ENCODE data around the gene C13orf46.
"Not testable (repeated sequence)": the region's sequence is repeated elsewhere in the genome, so short reads cannot be mapped to it uniquely, and the experiment has no call there.

Gene C13orf46

DNA sequence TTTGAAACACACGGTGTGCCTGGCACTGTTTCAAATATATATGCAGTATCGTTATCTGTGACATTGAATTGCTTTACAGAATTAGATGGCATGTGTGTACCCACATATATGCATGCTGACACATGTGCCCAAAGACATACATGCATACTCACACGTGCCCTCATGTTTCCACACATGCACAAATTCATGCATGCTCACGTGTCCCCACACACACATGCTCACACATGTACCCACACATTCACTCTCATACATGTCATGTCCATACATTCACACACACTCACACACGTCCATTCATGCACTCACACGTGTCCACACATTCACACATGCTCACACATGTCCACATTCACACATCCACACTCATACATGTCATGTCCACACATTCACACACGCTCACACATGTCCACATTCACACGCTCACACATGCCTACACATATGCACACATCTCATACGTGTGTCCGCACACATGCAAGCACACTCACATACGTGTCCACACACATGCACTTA is 17.9 kb upstream of the C13orf46 start:
- DNase-seq: no peak

DNA sequence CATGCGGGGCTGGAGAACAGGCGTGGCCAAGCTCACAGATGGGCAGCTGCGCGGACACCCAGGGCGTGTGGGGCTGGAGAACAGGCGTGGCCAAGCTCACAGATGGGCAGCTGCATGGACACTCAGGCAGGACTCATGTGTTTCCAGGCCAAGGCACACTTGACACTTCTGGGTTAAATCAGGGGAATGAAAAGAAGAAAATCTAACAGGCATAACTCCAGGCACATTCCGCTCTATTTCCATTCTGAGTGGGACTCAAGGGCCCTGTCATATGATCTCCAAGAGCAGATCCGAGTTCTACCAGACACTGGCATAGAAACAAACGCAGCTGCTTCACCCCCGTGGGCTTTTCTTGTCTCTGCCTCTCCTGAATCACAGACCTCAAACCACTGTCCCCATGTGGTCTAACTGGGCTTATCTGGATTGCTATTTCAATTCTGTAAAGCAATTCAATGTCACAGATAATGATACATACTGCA is 17.4 kb upstream of the C13orf46 start:
- no peak for DNase-seq

DNA sequence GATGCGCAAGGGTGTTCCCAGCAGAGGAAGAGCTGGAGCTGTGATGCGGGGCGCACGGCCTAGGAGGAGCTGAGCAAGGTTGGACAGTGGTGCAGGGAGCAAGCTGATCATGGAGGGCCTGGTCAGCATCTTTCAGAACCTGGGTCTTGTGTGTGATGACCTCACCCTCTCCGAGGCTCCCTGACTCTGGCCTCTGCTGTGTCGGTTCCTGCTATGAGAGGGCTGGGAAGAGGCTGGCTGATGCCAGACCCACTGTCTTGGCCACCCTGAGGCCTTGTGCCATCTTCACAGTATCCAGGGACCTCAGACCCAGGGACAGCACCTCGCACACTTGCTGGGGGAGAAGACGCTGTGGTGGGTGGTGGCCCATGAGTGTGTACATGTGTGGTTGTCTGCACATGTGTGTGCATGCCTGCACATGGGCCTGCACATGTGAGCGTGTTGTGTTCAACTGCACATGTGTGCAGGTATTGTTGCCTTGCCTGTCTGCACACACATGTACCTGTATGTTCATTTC is 16.5 kb upstream of the C13orf46 start:
- no peak for DNase-seq

DNA sequence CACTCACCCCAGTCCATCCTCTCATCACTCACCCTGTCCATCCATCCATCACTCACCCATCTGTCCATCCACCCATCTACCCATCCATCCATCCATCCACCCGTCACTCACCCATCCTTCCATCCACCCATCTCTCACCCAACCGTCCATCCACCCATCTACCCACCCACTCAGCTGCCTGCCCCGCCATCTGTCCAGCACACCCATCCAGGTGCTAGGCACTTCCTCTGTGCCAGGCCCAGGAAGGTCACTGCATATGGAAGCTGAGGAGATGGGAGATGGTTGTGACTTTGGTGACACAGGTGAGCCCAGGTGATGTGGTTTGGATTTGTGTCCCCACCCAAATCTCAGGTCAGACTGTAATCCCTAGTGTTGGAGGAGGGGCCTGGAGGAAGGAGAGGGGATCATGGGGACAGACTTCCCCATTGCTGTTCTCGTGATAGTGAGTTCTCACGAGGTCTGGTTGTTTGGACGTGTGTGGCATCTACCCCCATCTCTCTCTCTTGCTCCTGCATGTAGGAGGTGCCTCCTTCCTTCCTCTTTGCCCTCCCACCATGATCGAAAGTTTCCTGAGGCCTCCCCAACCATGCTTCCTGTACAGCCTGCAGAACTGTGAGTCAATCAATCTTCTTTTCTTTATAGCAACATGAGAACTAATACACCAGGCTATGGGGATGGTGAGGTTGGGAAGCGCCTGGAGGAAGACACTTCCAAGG is 15.9 kb upstream of the C13orf46 start:
- DNase-seq: no peak

GRCh38 chr13:113988859-113989258 is 15.0 kb upstream of the C13orf46 start:
- DNase-seq: not testable (repeated sequence)

DNA sequence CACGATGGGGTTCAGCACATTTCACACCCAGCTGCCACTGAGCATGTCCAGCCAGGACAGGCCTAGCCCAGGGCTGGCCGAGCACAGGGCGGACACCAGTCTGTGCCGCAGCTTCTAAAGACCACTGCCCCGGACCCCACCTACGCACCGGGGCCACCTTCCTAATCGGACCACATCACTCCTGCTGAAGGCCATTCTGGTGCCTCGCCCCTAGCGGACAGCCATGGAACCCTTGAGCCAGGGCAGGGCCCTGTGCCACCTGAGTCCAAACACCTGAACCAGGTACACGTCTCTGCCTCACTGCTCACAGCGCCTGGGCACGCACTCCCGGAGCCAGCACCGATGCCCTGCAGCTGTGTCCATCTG is 8.4 kb upstream of the C13orf46 start:
- no peak for DNase-seq

- no peak for DNase-seq
Observed at GRCh38 chr13:113981611-113982295, 7.9 kb upstream of the C13orf46 start.

DNA sequence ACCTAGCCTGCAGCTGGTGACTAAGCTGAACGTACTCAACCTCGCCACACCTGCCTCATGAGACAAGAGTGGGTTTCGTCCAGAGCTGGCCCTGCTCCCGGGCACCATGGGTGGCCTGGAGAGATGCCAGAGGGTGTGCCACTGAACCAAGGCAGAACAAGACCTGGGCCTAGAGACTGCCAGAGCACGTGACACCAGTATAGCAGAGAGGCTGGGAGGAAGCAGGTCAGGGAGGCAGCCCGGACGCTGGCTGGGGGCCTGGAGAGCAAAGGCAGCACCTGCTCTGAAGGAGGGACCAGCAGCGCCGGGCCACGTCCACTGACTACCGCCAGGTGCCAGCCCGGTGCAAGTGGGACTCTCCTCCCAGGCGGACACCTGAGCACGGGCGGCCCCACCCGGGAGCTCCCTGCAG is 7.3 kb upstream of the C13orf46 start:
- no peak for DNase-seq

DNA sequence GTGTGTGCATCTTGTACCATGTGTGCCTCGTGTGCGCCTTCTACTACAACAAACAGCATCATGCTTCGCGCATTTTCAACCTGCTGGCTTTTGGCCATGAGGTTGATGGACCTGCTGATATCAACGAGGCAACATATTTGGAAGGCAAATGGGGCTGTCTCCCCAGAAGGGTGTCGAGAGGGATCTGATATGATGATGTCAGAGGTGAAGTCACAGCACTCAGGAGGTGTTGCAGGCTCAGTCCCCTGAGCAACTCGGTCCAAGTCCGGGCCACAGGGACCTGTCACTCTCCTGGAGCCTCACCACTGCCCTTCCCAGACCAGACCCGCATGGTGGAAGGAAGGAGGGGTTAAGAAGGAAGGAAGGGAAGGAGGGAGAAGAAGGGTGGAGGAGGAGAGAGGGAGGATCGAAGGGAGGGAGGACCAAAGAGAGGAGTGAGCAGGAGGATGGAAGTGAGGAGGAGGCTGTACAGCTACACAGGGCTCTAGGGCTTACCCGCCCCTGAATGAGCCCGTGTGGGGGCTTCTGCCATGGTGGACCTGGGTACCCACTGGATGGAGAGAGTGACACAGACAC is 6.7 kb upstream of the C13orf46 start:
- DNase-seq: no peak

DNA sequence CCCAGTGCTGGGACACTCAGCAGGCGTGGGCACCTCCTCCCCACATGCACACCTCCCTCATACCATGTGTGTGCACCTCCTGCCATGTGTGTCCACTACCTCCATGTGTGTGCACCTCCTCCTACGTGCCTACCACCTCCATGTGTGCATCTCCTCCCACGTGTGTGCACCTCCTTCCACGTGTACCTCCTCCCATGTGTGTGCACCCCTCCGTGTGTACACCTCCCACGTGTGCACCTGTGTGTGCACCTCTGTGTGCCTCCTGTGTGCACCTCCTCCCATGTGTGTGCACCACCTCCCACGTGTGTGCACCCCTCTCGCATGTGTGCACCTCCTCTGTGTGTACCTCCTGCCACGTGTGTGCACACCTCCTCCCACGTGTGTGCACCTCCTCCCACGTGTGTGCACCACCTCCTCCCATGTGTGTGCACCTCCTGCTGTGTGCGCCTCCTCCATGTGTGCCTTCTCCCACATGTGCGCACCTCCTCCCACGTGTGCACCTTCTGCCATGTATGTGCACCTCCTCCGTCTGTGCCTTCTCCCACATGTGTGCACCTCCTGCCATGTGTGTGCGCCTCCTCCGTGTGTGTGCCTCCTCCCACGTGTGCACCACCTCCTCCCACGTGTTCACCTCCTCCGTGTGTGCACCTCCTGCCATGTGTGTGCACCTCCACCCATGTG is 6.1 kb upstream of the C13orf46 start:
- no peak for DNase-seq

GRCh38 chr13:113978741-113979481 is 5.0 kb upstream of the C13orf46 start:
- DNase-seq: no peak

GRCh38 chr13:113977976-113978375 is 4.1 kb upstream of the C13orf46 start:
- DNase-seq: no peak

GRCh38 chr13:113976711-113977684 is 3.1 kb upstream of the C13orf46 start:
- DNase-seq: no peak

- DNase-seq: no peak
Observed at GRCh38 chr13:113975416-113975815, 1.5 kb upstream of the C13orf46 start.

GRCh38 chr13:113974304-113975281 is 717 bp upstream of the C13orf46 start:
- DNase-seq: no peak

DNA sequence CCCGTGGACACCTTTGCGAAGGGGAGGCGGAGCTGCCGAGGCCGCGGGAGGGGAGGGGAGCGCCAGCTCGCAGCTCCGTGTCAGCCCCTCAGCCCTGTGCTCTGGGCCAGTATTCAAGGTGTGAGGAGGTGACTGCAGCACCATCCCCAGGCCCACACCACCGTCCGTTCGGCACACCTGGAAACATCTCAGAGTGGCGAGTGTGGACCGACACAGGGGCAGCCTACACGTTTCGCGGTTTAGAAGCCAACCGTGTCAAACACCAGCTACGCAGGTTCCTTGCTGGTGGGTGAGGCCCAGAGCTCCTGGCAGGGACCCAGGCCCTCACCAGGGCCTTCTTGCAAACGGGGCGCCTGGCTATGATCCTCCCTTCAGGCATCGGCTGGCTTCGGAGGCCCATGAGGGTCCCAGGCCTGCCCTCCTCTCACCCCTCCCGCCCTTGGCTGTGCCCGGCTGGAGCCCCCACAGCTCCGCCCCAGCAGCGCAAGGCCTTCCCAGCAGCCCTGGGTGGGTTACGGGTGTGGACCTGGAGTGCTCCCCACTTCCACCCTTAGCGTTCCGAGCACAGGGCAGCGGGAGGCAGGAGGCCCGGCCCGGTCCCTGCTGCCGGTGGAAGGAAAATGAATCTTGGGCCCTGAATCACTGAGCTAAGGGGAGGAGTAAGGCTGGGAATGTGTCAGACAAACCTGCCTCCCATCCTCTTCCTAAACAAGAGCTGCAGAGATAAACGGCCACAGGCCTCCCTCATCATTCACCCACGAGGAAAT is 1.2 kb downstream of the C13orf46 start:
- DNase-seq: no peak

DNA sequence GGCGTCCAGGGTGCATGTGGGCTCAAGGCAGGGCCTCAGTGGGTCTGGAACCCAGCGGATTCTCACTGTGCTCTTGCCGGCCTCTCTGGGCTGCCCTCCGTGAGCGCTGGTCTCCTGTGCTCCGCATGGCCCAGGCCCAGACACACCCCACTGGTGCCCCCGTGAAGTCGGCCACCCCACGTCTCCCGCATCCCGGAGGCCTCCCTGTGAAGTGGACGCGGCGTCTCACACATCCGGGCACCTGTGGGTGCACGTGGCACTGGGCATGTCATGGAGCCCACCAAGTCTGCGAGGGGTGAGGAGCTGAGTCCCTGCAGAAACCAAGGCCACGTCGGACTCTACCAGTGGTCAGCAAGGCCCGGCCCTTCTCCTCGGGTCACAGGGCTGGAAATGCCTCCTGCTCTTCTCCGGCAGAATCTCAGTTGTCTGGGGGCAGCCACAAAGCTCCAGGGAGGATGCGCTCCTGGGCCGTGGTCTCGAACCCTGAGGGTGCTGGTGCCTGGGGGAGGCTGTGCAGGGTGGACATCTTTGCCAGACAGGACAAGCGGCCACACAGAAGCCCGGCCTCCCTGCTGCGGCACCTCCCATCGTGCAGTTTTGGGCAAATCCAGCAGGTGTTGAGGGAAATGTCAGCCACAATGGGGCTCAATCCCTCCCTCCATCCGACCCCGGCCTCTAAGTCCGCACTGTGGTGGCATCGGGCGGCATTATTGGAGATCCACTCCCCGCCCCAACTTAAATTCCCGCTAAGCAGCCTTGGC is 2.2 kb downstream of the C13orf46 start:
- no peak for DNase-seq

DNA sequence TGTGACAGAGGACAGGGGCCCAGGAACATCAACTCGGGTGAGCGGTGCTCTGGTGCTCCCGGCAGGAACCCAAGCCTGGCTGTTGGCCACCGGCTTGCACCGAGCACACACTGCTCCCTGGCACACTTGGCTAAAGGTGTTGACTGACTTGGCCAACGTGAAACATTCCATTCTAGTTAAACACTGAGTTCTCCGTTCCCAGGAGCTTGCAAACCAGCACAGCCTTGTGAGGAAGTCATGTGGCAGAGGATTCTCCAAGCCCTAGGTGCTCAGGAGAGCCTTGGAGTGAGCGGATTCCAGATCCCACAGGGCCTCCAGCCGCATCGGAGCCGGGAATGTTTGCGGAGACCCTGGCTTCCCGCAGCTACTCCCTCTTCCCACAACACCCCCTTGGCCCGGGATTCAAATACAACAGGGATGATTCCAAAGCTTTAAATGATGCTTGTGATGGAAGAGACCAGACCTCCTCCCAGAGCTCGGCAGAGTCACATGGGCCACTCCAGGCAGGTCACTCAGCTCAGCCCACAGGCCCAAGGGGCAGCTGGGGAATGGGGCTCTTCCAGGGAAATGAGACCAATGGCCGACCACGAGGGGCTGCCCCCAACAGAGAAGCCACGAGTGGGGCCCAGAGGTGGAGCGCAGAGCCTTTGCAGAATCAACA is 2.9 kb downstream of the C13orf46 start:
- DNase-seq: no peak

All from NCI-H1436 (cell line).